Effector memory CD4-positive, alpha-beta T cell (primary cell): Measurements from ENCODE around the gene ATP6V1A.
A peak's percentile ranks its signal among the peaks of the same experiment; 100 is the strongest.

Experiments used
- DNase-seq, 3 donors: peaks; one replicate each; pipeline ENCODE4 v3.0.0-alpha.2; 2020
- H3K27ac ChIP-seq: 2 replicates; pipeline ENCODE4 v1.7.0; 2013; ENCODE audit warnings: mild to moderate bottlenecking, low read length, moderate library complexity; ENCODE audit not compliant: insufficient read depth, poor library complexity, severe bottlenecking
- H3K27me3 ChIP-seq: replicated peaks from 2 replicates; pipeline ENCODE4 v1.7.0; 2013; ENCODE audit warnings: mild to moderate bottlenecking, low read length; ENCODE audit not compliant: insufficient read depth, control insufficient read depth, poor library complexity, severe bottlenecking
- H3K36me3 ChIP-seq: 2 replicates; pipeline ENCODE4 v1.7.0; 2013; ENCODE audit warnings: mild to moderate bottlenecking, low read length, moderate library complexity; ENCODE audit not compliant: control insufficient read depth, insufficient read depth
- H3K4me1 ChIP-seq: 2 replicates; pipeline ENCODE4 v1.7.0; 2013; ENCODE audit warnings: low read length, mild to moderate bottlenecking; ENCODE audit not compliant: control insufficient read depth, insufficient read depth, poor library complexity, severe bottlenecking
- H3K4me3 ChIP-seq: 2 replicates; pipeline ENCODE4 v1.7.0; 2013; ENCODE audit warnings: low read length, low read depth, mild to moderate bottlenecking; ENCODE audit not compliant: insufficient read depth, poor library complexity, severe bottlenecking
- H3K9me3 ChIP-seq: 2 replicates; pipeline ENCODE4 v1.7.0; 2013; ENCODE audit warnings: mild to moderate bottlenecking, low read length, moderate library complexity; ENCODE audit not compliant: control insufficient read depth

Gene ATP6V1A

DNA sequence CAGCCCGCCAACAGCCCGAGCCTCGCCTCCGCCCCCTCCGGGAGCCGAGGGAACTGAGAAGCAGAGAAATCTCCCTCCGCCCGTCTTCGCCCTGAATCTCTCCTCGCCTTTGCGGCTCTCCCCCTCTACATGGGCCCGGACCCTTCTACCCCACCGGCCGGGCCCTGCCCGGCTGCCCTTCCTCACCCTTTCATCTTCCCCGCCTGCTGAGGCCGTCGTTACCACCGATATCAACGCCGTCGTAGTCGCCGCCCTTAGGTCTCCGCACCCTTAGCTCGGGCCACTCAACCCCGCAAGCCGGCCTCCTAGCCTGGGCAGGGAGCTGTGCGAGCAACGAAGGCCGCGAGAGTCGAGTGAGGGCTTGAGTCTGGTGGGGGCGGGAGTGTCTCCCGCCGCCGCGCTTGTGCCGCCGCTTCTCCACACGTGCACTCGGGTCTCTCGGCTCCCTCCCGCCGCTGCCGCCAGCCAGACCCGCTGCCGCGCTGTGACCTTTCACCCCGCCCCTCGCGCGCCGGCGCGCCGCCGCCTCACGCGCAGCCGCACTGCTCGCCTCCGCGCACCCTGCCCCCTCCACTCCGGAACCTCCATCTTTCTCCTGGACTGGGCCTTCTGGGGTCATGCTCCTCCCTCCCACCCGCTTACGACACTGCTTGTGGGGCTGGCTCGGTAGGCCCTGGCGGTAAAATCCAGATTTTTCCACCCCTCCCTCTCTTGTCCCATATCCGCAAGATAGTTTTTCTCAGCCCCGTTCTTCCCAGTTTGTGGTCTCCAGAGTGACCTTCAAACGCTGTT, 883 bp upstream of the ATP6V1A start, which contains the start of gene NAA50:
NAA50 (minus strand) TSS at position 494 of the 792 bp plus-strand sequence; CDS start at position 194, 300 bp downstream.
- no peaks in the 10 kb centered on the region for H3K9me3 ChIP-seq
- H3K4me1 ChIP-seq = peaks cover 23% of the 10 kb centered on the region
- peak within 1 kb of the TSS; percentile 100 for H3K27ac ChIP-seq
- no peaks in the 10 kb centered on the region for H3K36me3 ChIP-seq
- peak; percentile 89 to 91 (median 90) for DNase-seq
- H3K4me3 ChIP-seq = peak within 1 kb of the TSS; percentile 84
- no peaks in the 10 kb centered on the region for H3K27me3 ChIP-seq

DNA sequence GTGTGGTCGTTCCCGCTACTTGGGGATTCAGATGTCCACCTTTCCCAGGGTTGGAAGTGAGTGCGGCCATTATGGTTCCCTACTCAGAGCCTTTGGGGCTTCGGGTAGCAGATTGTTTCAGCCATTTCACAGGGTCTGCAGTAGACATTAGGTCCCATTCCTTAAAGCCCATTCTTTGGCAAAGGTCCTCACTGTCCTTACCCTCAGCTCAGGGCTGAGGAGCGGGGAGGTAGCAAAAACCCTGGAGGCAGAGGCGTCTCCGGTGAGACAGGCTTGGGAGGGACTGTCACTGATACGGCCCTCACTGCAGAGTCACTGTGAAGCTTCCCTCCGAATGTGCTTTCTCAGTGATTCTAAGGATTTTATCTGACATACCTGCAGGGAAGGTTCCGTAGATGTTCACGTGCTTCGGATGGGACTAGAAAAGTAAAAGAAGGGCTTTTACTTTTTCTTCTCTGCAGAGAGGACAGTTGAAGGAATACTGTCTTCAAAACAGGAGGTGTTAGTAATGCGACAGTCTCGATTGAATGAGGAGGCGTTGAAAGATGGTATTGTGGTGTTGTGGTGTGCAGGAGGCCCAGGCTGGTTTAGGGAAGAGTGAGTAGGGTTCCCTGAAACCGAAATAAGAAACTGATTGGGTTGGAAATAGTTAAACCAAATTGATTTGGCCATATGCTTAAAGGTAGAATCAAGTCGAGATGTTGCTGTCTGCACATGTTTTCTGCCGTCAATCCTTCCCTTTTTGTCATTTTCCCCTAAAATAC, 630 bp downstream of the ATP6V1A start:
- peak overlapping the region; percentile 100 for H3K27ac ChIP-seq
- H3K4me3 ChIP-seq = peak overlapping the region; percentile 84
- H3K27me3 ChIP-seq = no peaks in the 10 kb centered on the region
- DNase-seq = no peak
- H3K9me3 ChIP-seq = no peaks in the 10 kb centered on the region
- H3K4me1 ChIP-seq = peaks cover 23% of the 10 kb centered on the region
- H3K36me3 ChIP-seq = no peaks in the 10 kb centered on the region

DNA sequence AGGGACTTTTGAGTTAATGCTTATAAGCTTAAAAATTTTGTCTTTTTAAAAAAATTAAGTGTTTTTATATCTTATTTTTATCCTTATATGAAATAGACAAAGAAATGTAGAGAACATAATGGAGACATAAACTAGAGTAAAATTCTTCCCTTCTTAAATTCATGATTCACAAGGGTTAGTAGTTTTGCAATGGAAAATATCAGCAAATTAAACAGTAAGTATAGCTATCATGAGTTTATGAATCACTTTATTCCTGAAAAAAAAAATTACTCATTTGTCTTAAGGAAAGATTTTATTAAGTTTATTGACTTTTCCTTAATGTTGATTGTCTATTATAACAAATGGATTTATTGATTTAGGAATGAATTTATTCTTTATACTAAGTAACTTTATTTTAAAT, 4.3 kb downstream of the ATP6V1A start:
- Histone ChIP-seq H3K4me3 (no peak overlapping the region), H3K4me1 (peaks cover 11% of the 10 kb centered on the region), H3K9me3 (no peaks in the 10 kb centered on the region), H3K27ac (no peak overlapping the region), H3K36me3 (no peaks in the 10 kb centered on the region), H3K27me3 (no peaks in the 10 kb centered on the region)
- no peak for DNase-seq

DNA sequence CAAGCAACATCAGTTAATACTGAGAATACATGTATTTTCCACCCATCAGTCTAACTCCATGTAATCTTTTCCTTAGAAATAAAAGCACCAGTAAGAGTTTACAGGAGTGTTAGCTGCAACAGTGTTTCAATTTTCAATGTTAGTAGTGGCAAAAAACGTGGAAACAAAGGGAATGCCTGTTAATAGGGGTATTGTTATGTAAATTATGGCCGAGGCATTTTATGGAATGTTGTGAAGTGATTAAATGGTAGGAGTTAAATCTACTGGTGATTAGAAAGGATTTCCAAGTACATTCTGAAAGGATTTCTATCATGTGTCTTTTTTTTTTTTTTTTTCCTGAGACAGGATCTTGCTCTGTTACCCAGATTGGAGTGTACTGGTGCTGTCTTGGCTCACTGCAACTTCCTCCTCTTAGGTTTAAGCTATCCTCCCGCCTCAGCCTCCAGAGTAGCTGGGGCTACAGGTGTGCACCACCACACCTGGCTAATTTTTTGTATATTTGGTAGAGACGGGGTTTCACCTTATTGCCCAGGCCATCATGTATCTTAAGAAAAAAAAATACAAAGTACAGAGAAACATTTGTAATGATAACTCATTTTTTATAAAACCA, 6.6 kb downstream of the ATP6V1A start:
- no peaks in the 10 kb centered on the region for H3K27me3 ChIP-seq
- DNase-seq = no peak
- no peak overlapping the region for H3K27ac ChIP-seq
- H3K36me3 ChIP-seq = no peaks in the 10 kb centered on the region
- peaks cover 3% of the 10 kb centered on the region for H3K9me3 ChIP-seq
- no peaks in the 10 kb centered on the region for H3K4me1 ChIP-seq
- H3K4me3 ChIP-seq = no peak overlapping the region

DNA sequence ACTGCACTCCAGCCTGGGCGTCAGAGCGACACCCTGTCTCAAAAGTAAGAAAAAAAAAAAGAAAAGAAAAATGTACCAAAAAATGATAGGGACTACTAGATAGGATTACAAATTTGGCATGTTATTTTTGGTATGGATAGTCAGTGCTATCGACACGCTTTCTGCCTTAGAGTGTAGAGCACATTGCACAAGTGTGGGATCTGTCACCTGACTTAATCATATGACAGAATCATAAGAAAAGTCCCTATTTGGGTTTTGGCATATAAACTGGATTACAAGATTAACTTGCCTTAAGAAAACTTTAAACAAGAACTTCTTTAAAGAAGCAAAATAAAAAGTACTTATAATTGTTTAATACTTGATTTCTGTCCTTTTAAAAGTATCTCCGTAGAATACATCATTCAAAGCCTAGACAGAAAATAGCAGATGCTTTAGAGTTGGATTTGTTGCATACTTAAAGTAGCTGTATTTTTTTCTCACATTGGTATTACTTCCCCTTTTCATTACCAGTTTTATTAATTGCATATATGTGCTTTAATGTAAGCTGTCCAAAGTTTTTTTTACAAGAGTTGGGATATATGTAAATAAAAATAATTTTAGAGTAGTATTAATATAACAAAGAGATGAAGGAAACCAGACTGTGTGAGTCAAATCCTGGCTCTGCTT, 7.8 kb downstream of the ATP6V1A start:
- DNase-seq = no peak
- H3K4me1 ChIP-seq = no peaks in the 10 kb centered on the region
- no peak overlapping the region for H3K27ac ChIP-seq
- no peak overlapping the region for H3K4me3 ChIP-seq
- peaks cover 4% of the 10 kb centered on the region for H3K9me3 ChIP-seq
- H3K27me3 ChIP-seq = no peaks in the 10 kb centered on the region
- no peaks in the 10 kb centered on the region for H3K36me3 ChIP-seq

DNA sequence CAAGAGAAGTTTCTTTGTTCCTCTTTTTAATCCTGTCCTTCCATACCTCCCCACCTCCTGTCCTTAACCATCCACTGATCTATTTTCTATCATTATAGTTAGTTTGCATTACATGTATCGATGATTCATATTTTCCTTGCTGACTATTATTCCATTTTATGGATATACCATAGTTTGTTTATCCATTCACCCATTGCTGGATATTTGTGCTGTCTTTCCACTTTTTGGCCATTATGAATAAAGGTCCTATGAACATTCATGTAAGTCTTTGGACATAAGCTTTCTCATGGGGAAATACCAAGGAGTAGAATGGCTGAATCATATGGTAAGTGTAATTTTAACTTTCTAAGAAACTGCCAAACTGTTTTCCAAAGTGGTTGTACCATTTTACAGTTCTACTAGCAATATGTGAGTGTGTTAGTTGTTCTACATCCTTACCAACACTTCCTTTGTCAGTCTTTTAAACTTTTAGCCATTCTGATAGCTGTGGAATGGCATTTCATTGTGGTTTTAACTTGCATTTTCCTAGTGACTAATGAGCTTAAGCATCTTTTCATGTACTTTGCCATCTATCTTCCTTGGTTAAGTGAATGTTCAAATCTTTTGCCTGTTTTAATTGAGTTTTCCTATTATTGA, 11.7 kb downstream of the ATP6V1A start:
- H3K4me3 ChIP-seq = no peak overlapping the region
- H3K9me3 ChIP-seq = peaks cover 4% of the 10 kb centered on the region
- H3K36me3 ChIP-seq = no peaks in the 10 kb centered on the region
- H3K4me1 ChIP-seq = no peaks in the 10 kb centered on the region
- H3K27me3 ChIP-seq = no peaks in the 10 kb centered on the region
- H3K27ac ChIP-seq = no peak overlapping the region
- no peak for DNase-seq

DNA sequence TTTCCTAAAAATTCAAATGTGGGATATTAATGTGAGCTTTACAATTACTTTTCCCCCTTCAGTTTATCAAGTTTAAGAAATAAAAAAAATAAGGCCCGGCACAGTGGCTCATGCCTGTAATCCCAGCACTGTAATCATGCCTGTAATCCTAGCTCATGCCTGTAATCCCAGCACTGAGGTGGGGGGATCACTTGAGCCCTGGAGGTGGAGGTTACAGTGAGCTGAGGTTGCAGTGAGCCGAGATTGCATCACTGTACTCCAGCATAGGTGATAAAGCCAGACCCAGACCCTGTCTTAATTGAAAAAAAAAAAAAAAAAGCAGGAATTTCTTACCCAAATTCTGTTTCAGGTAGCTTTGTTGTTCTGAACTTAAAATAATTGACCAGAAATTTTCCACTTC, 17.9 kb downstream of the ATP6V1A start:
- H3K4me1 ChIP-seq = no peaks in the 10 kb centered on the region
- no peaks in the 10 kb centered on the region for H3K27me3 ChIP-seq
- no peaks in the 10 kb centered on the region for H3K36me3 ChIP-seq
- no peaks in the 10 kb centered on the region for H3K9me3 ChIP-seq
- no peak overlapping the region for H3K4me3 ChIP-seq
- DNase-seq = no peak
- no peak overlapping the region for H3K27ac ChIP-seq

DNA sequence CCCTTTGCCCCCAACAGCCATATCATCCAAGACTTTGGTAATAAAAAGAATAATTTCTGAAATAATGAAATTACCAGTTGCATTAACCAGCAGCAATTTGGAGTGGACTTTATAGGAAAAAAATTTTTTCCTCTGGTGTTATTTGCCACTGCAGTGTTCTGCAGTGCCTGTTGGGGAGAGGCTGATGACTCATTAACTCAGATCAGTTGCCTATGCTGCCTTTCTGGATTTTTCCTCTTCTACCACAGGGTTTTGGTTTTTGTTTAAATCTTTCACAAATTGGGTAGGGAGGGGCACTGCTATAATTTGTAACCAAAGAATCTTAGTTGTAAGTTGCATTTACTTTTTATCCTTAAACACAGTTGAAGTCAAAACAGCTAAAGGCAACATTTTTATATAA, 22.7 kb downstream of the ATP6V1A start:
- no peak overlapping the region for H3K27ac ChIP-seq
- no peak for DNase-seq
- no peak overlapping the region for H3K4me3 ChIP-seq
- H3K9me3 ChIP-seq = no peaks in the 10 kb centered on the region
- H3K4me1 ChIP-seq = no peaks in the 10 kb centered on the region
- no peaks in the 10 kb centered on the region for H3K27me3 ChIP-seq
- no peaks in the 10 kb centered on the region for H3K36me3 ChIP-seq

DNA sequence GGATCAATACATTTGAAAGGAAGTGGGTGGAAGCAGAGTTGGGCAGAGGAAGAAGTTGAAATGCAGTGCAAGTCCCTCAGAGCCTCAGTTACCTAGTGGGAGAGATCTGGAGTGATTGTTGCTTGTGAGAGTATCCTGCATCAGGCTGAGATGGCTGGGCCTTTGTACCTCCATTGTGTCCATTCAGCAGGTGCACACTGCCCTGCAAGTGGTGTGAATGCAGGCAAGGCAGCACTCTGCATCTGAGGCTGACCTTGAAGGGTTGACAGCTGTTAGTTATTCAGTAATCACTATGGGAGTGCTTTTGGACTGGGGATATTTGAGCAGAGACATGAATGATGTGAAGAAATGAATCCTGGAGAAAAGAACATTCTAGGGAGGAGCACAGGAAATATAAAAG, 25.2 kb downstream of the ATP6V1A start:
- H3K36me3 ChIP-seq = no peaks in the 10 kb centered on the region
- H3K4me1 ChIP-seq = no peaks in the 10 kb centered on the region
- H3K4me3 ChIP-seq = no peak overlapping the region
- no peaks in the 10 kb centered on the region for H3K9me3 ChIP-seq
- no peak for DNase-seq
- H3K27me3 ChIP-seq = no peaks in the 10 kb centered on the region
- no peak overlapping the region for H3K27ac ChIP-seq
